Endothelial cell of umbilical vein (primary cell): ENCODE results near the gene UGCG. TPM values are rescaled to one million over a fixed set of nuclear protein-coding genes. Genes with fewer than 3 reads are reported as not detected.

Source experiments
- BruUV-seq: library from RNA; stranded (reverse); fragments of 400-500 nt; replicated peaks from 2 replicates; lab custom pipeline; 2021; lab: Mats Ljungman, UMichigan
- CTCF ChIA-PET: fragments of 300-600, 350-600 bp; sonication (Branson Sonifier 250); formaldehyde crosslinking; loops from one replicate; lab custom pipeline; 2021; ENCODE audit warnings: antibody characterized with exemption, inconsistent platforms; lab: Charles Lee
- POLR2A ChIA-PET: fragments of 300-600, 350-600 bp; sonication (Branson Sonifier 250); formaldehyde crosslinking; loops from one replicate; lab custom pipeline; 2021; ENCODE audit warnings: antibody characterized with exemption, inconsistent platforms; lab: Charles Lee
- DNase-seq: peaks from one replicate; pipeline ENCODE4 v3.0.0-alpha.2; 2011; ENCODE audit warnings: low read depth, low spot score
- FAIRE-seq: peaks from 2 replicates; lab custom pipeline; 2011; peaks lifted over from hg19 to GRCh38; lab: Jason Lieb, UNC
- H2AFZ ChIP-seq: 2 replicates; pipeline ENCODE4 v1.6.0; 2012; ENCODE audit warnings: low read depth, low read length, control low read depth, inconsistent platforms
- H3K27ac ChIP-seq: 2 replicates; pipeline ENCODE4 v1.5.1; 2011; ENCODE audit warnings: low read depth, mild to moderate bottlenecking, control low read depth, low read length, moderate library complexity; ENCODE audit not compliant: insufficient read depth
- H3K27me3 ChIP-seq, 2 experiments: 2 replicates each; pipeline versions ENCODE4 v1.6.0 to v1.6.1; 2011; ENCODE audit warnings: low read length in 2 of 2, mixed read lengths in 1 of 2; ENCODE audit not compliant: control insufficient read depth in 2 of 2, insufficient read depth in 2 of 2
- H3K36me3 ChIP-seq, 2 experiments: 2 replicates in 1 of 2; 3 replicates in 1 of 2; pipeline ENCODE4 v1.5.1; 2011; ENCODE audit warnings: low read length in 2 of 2, mild to moderate bottlenecking in 1 of 2, moderate library complexity in 1 of 2; ENCODE audit not compliant: control insufficient read depth in 2 of 2, insufficient read depth in 2 of 2; ENCODE audit errors: extremely low read depth in 1 of 2
- H3K4me1 ChIP-seq: 3 replicates; pipeline ENCODE4 v1.5.1; 2011; ENCODE audit warnings: mild to moderate bottlenecking, low read length; ENCODE audit not compliant: control insufficient read depth, insufficient read depth; ENCODE audit errors: extremely low read depth
- H3K4me2 ChIP-seq: 2 replicates; pipeline ENCODE4 v1.6.1; 2011; ENCODE audit warnings: low read length, control low read depth, mixed read lengths; ENCODE audit not compliant: insufficient read depth
- H3K4me3 ChIP-seq, 3 experiments: fragments of 200-600 bp in 1 of 3; sonication (generic), shearing (Covaris generic) in 1 of 3; replicated peaks in 1 of 3; 2 replicates each; pipeline ENCODE4 v1.5.1; 2011 to 2016; ENCODE audit warnings: control low read depth in 3 of 3, low read length in 3 of 3, mild to moderate bottlenecking in 2 of 3, inconsistent platforms in 1 of 3, low read depth in 1 of 3, moderate library complexity in 1 of 3; ENCODE audit not compliant: insufficient read depth in 1 of 3
- H3K79me2 ChIP-seq: 2 replicates; pipeline ENCODE4 v1.6.0; 2012; ENCODE audit warnings: low read length, inconsistent platforms; ENCODE audit not compliant: control insufficient read depth, insufficient read depth
- H3K9ac ChIP-seq: replicated peaks from 2 replicates; pipeline ENCODE3; 2011; ENCODE audit warnings: low read length, control low read depth; ENCODE audit not compliant: insufficient read depth; ENCODE audit errors: extremely low read depth
- H3K9me1 ChIP-seq: replicated peaks from 3 replicates; pipeline ENCODE4 v1.6.0; 2011; ENCODE audit warnings: mild to moderate bottlenecking, low read length; ENCODE audit not compliant: control insufficient read depth, insufficient read depth; ENCODE audit errors: extremely low read depth
- H3K9me3 ChIP-seq: replicated peaks from 2 replicates; pipeline ENCODE4 v1.5.1; 2012; ENCODE audit warnings: low read length, inconsistent platforms; ENCODE audit not compliant: control insufficient read depth, insufficient read depth
- H4K20me1 ChIP-seq: replicated peaks from 2 replicates; pipeline ENCODE3; 2011; ENCODE audit warnings: mild to moderate bottlenecking, low read length; ENCODE audit not compliant: control insufficient read depth, insufficient read depth; ENCODE audit errors: extremely low read depth
- CTCF ChIP-seq, 2 donors: IDR thresholded peaks; 1 replicate in 1 of 2; 2 replicates in 1 of 2; pipeline ENCODE4 v1.5.1; 2011; ENCODE audit warnings: low read length in 2 of 2, mild to moderate bottlenecking in 2 of 2, moderate library complexity in 2 of 2, control low read depth in 1 of 2, inconsistent platforms in 1 of 2, low read depth in 1 of 2; ENCODE audit not compliant: insufficient read depth in 1 of 2; ENCODE audit errors: extremely low read depth in 1 of 2
- EZH2 ChIP-seq: IDR thresholded peaks from 2 replicates; pipeline ENCODE4 v1.6.1; 2012; ENCODE audit warnings: borderline replicate concordance, low read depth, mild to moderate bottlenecking, moderate library complexity, low read length, inconsistent platforms; ENCODE audit not compliant: severe bottlenecking
- FOS ChIP-seq: IDR thresholded peaks from 2 replicates; pipeline ENCODE4 v1.6.1; 2011; ENCODE audit warnings: mild to moderate bottlenecking, low read length, moderate library complexity, borderline replicate concordance; ENCODE audit not compliant: insufficient read depth
- GATA2 ChIP-seq: IDR thresholded peaks from 2 replicates; pipeline ENCODE4 v1.7.0; 2011; ENCODE audit warnings: low read depth, mild to moderate bottlenecking, moderate library complexity, mixed read lengths, low read length; ENCODE audit not compliant: insufficient read length, insufficient read depth
- JUN ChIP-seq: IDR thresholded peaks from 2 replicates; pipeline ENCODE4 v1.6.1; 2011; ENCODE audit warnings: borderline replicate concordance, low read depth; ENCODE audit not compliant: insufficient read length, insufficient read depth
- MAX ChIP-seq: IDR thresholded peaks from 2 replicates; pipeline ENCODE4 v1.6.1; 2011; ENCODE audit not compliant: insufficient read depth, insufficient read length
- MYC ChIP-seq: IDR thresholded peaks from one replicate; pipeline ENCODE4 v1.6.1; 2011; ENCODE audit warnings: mild to moderate bottlenecking, low read depth, low read length
- POLR2A ChIP-seq: IDR thresholded peaks from 2 replicates; pipeline ENCODE4 v1.6.1; 2012; ENCODE audit warnings: low read depth, mild to moderate bottlenecking, control low read depth, low read length
- POLR2AphosphoS5 ChIP-seq: IDR thresholded peaks from 2 replicates; pipeline ENCODE4 v1.6.1; 2012; ENCODE audit warnings: low read depth, mild to moderate bottlenecking, control low read depth, low read length, moderate library complexity; ENCODE audit not compliant: insufficient read depth
- dilution Hi-C: fragments of 300-500 bp; cut with MboI; formaldehyde crosslinking; loops from one replicate; pipeline ENCODE4 v1.15.0; 2019; ENCODE audit warnings: low sequenced_read_pairs; ENCODE audit not compliant: extremely low pct_ligation_motif_present
- intact Hi-C: fragments of 100-400 bp; cut with micrococcal nuclease; formaldehyde crosslinking; loops from one replicate; pipeline ENCODE4 v1.10.0; 2022
- polyA plus RNA-seq, 4 experiments: library from polyadenylated mRNA; depleted of rRNA in 3 of 4; stranded (reverse) in 3 of 4; unstranded in 1 of 4; fragments of >200 nt; gene quantifications; 2 replicates each; pipeline versions ENCODE4 v1.2.1 to v1.2.3, GENCODE V29; 2011 to 2012; ENCODE audit warnings: missing spikeins in 1 of 4
- total RNA-seq: library from RNA; stranded (reverse); gene quantifications from 2 replicates; pipeline ENCODE4 v1.2.3, GENCODE V29; 2021

The UGCG gene
- total and polyA plus RNA-seq, 2 donors (not counting 3 experiments of a cell fraction or from before 2014, with no cell fraction given), result 28.5 to 38.5 TPM

GRCh38 chr9:111948951-111949350 is 52.3 kb downstream of the UGCG start:
- intact Hi-C loops, result no loop called here
- BruUV-seq, result no TSS peak
- no peak overlapping the region for H3K4me3 ChIP-seq
- no peaks in the 10 kb centered on the region for H3K9me3 ChIP-seq
- DNase-seq (no peak), FAIRE-seq (no peak)
- no peak overlapping the region for H3K9ac ChIP-seq
- no peaks in the 10 kb centered on the region for H3K9me1 ChIP-seq
- H3K36me3 ChIP-seq, result no peaks in the 10 kb centered on the region
- no peak overlapping the region for H2AFZ ChIP-seq
- peaks cover 21% of the 10 kb centered on the region for H3K4me1 ChIP-seq
- CTCF ChIA-PET, result interaction anchor here (1.4 to 2.4 kb wide), 3 partner anchors 9 to 126 kb away, joined by 4 to 7 read pairs (median 5); no protein-coding TSS in a partner anchor
- dilution Hi-C loops, result no loop called here
- H4K20me1 ChIP-seq, result no peaks in the 10 kb centered on the region
- POLR2A ChIA-PET, result no interaction called here
- no peak overlapping the region for H3K4me2 ChIP-seq
- H3K79me2 ChIP-seq, result no peaks in the 10 kb centered on the region
- H3K27ac ChIP-seq, result no peak overlapping the region
- H3K27me3 ChIP-seq, result no peaks in the 10 kb centered on the region
- TF ChIP-seq JUN (no peak), CTCF (IDR thresholded peaks at IDR 0.05; ENCODE audit: extremely low read depth in 1 of 2, insufficient read depth in 1 of 2, low read depth in 1 of 2, low read length in 2 of 2) (no peak), MAX (no peak), POLR2A (no peak), FOS (no peak), MYC (no peak), EZH2 (no peak), POLR2AphosphoS5 (no peak), GATA2 (no peak)
